ENCODE measurements around the gene SRP14. TPM values are rescaled to one million over a fixed set of nuclear protein-coding genes. Genes with fewer than 3 reads are reported as not detected.

SRP14 gene
- total RNA-seq, 2 donors from 2014 or later, result 102 to 117 TPM

DNA sequence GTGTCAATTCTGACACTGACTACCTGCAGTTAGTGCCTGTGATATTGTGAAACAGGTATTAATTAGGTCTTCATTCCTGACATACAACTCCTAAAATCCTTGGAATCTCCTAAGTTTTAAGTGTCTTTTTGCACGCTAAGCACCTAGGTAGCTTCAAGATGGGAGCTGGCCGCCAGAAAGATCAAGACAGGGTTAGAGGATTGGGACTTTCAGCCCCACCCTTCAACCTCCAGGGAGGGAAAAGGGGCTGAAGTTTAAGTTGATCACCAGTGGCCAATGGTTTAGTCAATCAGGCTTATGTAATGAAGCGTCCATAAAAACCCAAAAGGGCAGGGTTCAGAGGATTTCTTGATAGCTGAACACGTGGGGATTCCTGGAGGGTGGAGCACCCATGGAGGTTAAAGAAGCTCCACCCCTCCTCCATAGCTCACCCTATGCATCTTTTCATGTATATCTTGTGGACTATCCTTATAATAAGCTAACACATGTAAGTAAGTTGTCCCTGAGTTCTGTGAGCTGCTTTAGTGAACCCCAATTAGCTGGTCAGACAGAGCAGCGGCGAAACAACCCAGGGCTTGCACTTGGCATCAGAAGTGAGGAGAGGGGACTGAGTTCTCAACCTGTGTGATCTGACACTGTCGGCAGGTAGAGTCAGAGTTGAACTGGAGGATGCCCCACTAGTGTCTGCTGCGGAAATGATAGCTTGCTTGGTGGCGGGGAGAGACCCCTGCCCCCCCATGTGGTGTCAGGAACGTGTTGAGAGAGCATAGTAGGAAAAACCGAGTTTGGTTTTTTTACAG lies 12.8 kb upstream of the SRP14 start:
- peaks cover 3% of the 10 kb centered on the region in 2 donors for H3K36me3 Mint-ChIP-seq (ENCODE audit: insufficient read depth in 2 of 2)
- peak overlapping the region; percentile 26 for H3K27ac Mint-ChIP-seq
- peaks cover 88% of the 10 kb centered on the region for H3K4me1 Mint-ChIP-seq (ENCODE audit: low read depth)
- no peak overlapping the region for H3K4me3 Mint-ChIP-seq
- no peaks in the 10 kb centered on the region for H3K27me3 Mint-ChIP-seq (ENCODE audit: low read depth)
- no peak for DNase-seq
- peaks cover 0 to 4% of the 10 kb centered on the region in 2 donors for H3K9me3 Mint-ChIP-seq
- ATAC-seq (replicated peaks in 1 of 2), result no peak

DNA sequence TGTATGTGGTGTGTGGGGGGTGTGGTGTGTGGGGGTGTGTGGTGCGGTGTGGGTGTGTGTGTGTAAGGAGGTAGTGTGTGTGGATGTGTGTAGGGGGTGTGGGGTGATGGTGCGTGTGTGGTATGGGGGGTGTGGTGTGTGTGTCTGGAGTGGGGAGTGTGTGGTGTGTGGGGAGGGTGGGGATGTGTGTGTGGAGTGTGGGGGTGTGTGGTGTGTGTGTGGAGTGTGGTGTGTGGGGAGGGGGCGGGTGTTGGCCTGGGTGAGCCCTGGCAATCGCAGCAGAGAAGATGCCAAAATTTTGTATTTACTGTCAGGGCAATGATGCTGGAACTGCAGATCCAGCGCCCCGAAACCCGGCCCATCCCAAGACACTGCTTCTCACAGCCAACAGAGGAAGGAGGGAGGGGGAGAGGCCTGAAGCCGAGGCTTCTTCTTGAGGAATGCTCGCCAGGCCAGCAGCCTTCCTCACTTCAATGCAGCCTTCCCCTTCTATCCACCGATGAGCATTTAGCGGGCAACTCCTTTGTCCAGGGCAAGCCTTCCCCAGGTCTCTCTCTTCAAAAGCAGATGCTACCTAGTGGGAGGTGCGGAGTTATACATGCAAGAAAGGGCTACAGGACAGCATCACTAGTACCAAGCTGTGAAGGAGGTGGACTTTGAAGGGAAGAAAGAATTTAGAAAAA lies 11.9 kb upstream of the SRP14 start:
- Mint-ChIP-seq H3K9me3 (peaks cover 0 to 4% of the 10 kb centered on the region in 2 donors), H3K36me3 (ENCODE audit: insufficient read depth in 2 of 2) (peaks cover 3% of the 10 kb centered on the region in 2 donors), H3K4me1 (ENCODE audit: low read depth) (peaks cover 91% of the 10 kb centered on the region), H3K27me3 (ENCODE audit: low read depth) (no peaks in the 10 kb centered on the region), H3K4me3 (no peak overlapping the region), H3K27ac (peak overlapping the region; percentile 26)
- ATAC-seq (replicated peaks in 1 of 2) (no peak), DNase-seq (peak in 1 of 2 donors; percentile 30)

DNA sequence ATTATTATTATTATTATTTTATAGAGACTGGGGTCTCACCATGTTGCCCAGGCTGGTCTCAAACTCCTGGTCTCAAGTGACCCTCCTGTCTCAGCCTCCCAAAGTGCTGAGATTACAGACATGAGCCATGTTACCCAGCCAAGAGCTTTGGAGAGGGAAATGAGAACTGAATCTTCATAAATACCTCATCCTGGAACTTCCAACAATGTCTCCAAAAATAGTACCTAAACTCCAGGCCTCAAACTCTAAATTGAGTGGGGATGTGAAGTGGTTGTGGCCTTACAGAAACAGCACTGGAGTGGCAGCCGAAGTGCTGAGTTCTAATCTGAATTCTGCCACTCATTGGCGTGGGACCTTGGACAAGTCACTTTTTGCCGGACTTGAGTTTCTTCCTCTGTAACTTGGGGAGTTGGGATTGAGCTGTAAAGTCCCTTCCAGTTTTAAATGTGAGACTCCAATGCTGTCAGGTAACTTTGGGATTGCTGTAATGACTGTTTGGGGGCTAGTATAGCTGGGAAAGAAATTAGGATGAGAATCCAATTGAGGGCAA lies 10.0 kb upstream of the SRP14 start:
- Mint-ChIP-seq H3K27ac (peak overlapping the region; percentile 82), H3K9me3 (peaks cover 0 to 4% of the 10 kb centered on the region in 2 donors), H3K36me3 (ENCODE audit: insufficient read depth in 2 of 2) (peaks cover 3% of the 10 kb centered on the region in 2 donors), H3K27me3 (ENCODE audit: low read depth) (no peaks in the 10 kb centered on the region), H3K4me1 (ENCODE audit: low read depth) (peaks cover 91% of the 10 kb centered on the region), H3K4me3 (peak overlapping the region in 1 of 2 donors; percentile 17)
- no peak for DNase-seq
- no peak for ATAC-seq (replicated peaks in 1 of 2)

DNA sequence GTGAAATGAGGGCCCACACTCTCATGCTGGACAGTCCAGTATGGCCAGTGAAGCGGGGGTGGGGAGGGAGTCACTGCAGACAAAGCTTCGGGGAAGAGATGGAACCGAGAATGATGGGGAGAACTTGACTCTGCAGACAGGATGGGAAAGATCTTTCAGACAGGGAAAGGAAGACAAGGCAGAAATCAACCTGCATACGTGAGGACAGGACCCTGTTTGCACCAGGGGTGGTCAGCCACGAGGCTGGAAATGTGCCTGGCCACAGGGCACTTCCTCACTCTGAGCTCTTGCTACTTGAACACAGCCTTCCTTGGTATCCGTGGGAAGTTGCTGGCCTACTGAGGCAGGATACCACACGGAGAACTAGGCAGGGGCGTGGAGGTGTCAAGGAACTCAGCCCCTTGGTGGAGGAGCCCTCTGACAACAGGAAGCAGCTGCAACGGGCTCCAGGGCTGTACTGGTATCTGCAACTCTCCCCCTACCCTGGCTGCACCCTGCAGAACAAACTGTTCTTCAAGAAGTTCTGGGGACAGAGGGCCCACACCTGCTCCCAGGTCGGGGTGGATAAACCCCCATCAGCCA lies 9.3 kb upstream of the SRP14 start:
- DNase-seq (peak; percentile 20 to 22), ATAC-seq (replicated peaks in 1 of 2) (no peak)
- Mint-ChIP-seq H3K4me3 (peak overlapping the region; percentile 78), H3K36me3 (ENCODE audit: insufficient read depth in 2 of 2) (peaks cover 3% of the 10 kb centered on the region in 2 donors), H3K4me1 (ENCODE audit: low read depth) (peaks cover 87% of the 10 kb centered on the region), H3K27me3 (ENCODE audit: low read depth) (no peaks in the 10 kb centered on the region), H3K27ac (peak overlapping the region; percentile 94), H3K9me3 (peaks cover 0 to 4% of the 10 kb centered on the region in 2 donors)

DNA sequence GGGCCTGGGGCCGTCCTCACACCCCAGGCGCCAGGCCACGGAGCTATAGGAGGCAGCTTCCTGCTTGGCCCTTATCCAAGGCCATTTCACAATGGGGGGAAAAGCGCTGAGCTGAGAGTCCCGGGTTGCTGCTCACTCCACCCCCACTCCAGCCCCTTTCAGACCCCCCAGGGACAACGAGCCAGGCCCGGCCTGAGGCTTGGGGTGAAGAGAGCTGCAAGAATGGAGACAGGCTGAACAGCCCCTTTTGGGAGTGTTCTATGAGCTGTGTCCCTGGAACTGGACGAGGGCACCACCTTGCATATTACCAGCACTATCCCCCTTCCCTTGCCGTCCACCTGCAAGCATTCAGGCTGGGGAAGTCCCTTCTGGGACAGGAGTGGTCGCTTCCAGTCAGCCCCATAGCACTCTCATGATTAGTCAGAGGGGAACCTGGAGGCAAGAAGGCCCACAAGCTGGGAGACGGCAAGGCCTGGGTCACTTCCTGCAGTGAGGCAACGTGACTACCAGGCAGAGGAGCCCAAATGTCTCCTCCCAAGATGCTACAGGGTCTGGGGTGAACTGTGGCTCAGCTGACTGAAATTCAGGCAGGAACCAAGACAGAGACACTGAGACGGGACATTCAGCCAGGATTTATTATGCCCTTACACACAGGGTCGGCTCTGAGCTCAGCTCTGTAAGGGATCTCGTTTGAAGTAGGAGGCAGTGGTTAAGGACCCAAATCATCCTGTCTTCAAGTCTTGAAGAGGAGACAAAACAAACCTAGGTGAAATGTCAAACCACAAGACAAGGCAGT lies 8.6 kb upstream of the SRP14 start:
- H3K27ac Mint-ChIP-seq, result peak overlapping the region; percentile 94
- no peaks in the 10 kb centered on the region for H3K27me3 Mint-ChIP-seq (ENCODE audit: low read depth)
- H3K4me3 Mint-ChIP-seq, result peak overlapping the region; percentile 78
- peaks cover 0 to 4% of the 10 kb centered on the region in 2 donors for H3K9me3 Mint-ChIP-seq
- H3K36me3 Mint-ChIP-seq (ENCODE audit: insufficient read depth in 2 of 2), result peaks cover 3% of the 10 kb centered on the region in 2 donors
- peak; percentile 79 to 84 for DNase-seq
- peaks cover 80% of the 10 kb centered on the region for H3K4me1 Mint-ChIP-seq (ENCODE audit: low read depth)
- ATAC-seq (replicated peaks in 1 of 2), result peak; percentile 72 to 79

DNA sequence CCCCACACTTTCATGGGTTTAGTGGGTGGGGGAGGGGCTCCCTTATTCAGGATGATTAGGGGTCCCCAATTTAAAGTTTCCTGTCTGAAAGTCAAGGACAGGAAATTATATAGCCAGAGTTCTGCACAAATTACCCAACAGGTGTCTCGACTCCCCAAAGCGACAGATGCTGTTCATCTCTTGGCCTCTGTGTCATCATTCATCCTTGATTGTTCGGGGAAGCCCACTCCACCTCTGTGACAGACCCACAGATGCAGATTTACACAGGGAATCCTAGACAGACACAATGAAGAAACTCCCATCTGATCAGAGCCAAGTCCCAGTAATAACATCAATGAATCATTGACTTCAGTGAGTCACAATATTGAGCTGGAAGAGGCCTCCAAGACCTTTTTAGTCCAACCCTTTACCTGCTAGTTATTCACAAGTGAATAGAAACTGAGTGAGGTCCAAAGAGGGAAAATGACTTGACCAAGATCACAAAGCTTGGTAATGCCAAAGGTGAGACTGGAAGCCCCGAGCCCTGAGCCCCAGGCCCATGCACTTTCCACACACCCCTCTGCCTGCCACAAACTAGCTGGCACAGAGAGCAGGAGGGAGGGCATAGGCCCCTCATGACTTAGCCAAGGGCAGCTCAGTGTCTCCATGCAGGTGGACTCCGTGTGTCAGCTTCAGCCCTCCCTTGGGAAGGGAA lies 7.9 kb upstream of the SRP14 start:
- H3K27ac Mint-ChIP-seq, result peak overlapping the region; percentile 81
- H3K27me3 Mint-ChIP-seq (ENCODE audit: low read depth), result no peaks in the 10 kb centered on the region
- peaks cover 72% of the 10 kb centered on the region for H3K4me1 Mint-ChIP-seq (ENCODE audit: low read depth)
- peaks cover 0 to 4% of the 10 kb centered on the region in 2 donors for H3K9me3 Mint-ChIP-seq
- peak overlapping the region; percentile 78 for H3K4me3 Mint-ChIP-seq
- ATAC-seq (replicated peaks in 1 of 2) (peak; percentile 32 to 49), DNase-seq (peak; percentile 15 to 17)
- H3K36me3 Mint-ChIP-seq (ENCODE audit: insufficient read depth in 2 of 2), result peaks cover 3% of the 10 kb centered on the region in 2 donors

DNA sequence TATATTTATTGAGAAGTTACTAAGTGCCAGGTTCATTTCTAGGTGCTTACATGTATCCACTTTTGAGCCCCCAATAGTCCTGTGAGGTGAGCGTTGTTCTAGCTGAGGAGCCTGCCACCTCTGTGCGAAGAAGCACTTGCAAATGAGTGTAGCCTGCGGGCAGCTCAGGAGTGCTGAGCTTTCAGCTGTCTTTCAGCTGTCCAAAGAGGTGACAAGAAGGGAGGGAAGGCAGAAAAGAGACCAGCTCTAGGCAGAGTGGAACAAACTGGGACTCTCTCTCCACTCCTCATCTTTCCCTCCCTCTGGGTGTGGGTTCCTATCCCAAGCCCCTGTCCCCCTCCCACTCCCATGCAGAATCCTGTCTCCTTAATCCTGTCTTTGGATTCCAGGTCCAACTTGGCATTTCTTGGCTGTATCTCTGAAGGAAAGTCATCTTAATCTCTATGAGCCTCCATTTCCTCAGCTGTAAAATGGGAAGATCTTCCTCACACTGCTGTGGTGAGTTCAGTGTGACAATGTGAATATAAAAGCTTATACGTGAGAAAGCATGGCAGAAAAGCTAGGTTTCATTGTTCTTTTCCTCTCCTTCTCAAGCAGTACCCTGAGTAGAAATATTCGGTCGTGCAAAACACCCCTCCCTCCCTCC lies 6.7 kb upstream of the SRP14 start:
- DNase-seq, result no peak
- ATAC-seq (replicated peaks in 1 of 2), result peak in 1 of 2 donors; percentile 3
- no peaks in the 10 kb centered on the region for H3K27me3 Mint-ChIP-seq (ENCODE audit: low read depth)
- H3K27ac Mint-ChIP-seq, result no peak overlapping the region
- H3K9me3 Mint-ChIP-seq, result peaks cover 0 to 4% of the 10 kb centered on the region in 2 donors
- peaks cover 3% of the 10 kb centered on the region in 2 donors for H3K36me3 Mint-ChIP-seq (ENCODE audit: insufficient read depth in 2 of 2)
- peaks cover 79% of the 10 kb centered on the region for H3K4me1 Mint-ChIP-seq (ENCODE audit: low read depth)
- H3K4me3 Mint-ChIP-seq, result peak overlapping the region; percentile 59 to 81

DNA sequence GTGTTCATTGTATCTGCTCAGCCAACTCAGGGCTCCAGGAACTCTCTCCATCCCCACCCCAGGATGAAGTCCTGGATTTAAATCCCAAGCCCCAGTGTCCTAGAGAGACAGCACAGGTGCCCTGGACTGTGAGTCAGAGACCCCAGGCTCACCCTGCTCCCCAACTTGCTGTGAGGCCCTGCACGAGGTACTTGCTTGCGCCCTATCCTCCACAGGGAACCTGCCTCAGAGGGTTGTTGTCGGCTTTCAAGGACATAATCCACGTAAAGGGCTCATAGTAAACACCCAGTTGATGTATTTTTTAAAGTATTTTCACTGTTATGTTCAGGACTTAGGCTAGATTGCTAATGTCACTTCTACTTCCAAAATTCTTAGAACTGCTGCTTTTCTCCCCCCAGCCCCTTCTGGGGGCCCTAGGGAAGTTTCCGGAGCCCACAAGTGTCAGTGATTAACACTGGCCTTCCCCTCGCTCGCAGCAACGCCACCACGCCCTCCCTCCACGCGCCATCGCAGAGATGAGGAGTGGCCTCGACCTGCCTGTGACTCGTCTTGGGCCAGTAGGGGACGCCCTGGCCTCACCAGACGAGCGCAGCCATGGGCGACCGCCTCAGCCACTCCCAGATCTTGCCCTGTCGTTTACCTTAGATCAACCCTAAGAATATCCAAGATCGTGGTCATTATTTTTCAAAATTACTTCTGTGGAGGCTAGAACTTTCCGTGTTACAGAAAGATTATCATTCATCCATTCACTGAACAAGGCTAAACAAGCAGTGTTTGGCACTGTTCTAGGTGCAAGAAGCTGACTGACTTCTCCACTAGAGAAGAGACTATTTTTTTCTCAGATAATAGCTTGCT lies 6.0 kb upstream of the SRP14 start:
- Mint-ChIP-seq H3K9me3 (no peaks in the 10 kb centered on the region), H3K27ac (peak overlapping the region; percentile 60), H3K27me3 (ENCODE audit: low read depth) (no peaks in the 10 kb centered on the region), H3K4me1 (ENCODE audit: low read depth) (peaks cover 81% of the 10 kb centered on the region), H3K4me3 (peak overlapping the region; percentile 59 to 81), H3K36me3 (ENCODE audit: insufficient read depth in 2 of 2) (peaks cover 0 to 3% of the 10 kb centered on the region in 2 donors)
- DNase-seq (peak; percentile 90 to 92), ATAC-seq (replicated peaks in 1 of 2) (peak; percentile 80 to 84)

DNA sequence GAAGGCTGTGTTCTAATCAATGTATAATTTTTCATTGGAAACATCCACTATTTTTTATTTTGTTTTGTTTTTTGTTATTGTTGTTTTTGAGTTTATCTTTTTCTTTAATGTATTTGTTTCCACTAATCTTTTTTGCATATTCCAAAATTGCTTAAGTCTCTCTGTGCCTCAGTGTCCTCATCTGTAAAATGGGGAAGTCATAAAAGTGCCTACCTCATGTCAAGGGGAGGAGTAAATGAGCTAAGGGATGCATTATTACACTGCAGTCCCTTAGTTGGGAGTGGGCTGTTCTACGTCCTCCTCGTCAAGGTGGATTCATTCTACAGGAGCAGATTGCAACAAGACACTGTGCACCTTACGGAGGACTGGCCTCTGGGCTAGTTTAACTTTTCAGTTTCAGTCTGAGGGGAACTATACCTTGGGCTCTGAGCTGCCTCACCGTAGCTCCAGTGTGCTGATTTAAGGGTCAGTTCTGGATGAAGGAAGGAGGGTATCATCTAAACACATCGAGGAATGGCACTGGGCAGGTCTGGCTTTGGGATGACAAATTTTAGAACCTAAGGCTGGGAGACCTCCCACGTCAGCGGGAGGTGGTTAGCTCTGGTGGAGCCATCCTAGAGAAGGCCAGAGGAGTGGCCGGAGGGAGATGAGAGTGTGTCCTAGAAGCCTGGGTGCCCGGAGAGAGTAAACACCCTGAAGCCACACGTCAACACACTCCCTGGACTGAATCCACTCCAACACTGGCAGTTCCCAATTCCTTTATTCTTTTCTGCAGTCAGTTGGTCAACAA lies 5.1 kb upstream of the SRP14 start:
- DNase-seq, result no peak
- Mint-ChIP-seq H3K4me3 (peak overlapping the region; percentile 59 to 81), H3K4me1 (ENCODE audit: low read depth) (peaks cover 80% of the 10 kb centered on the region), H3K36me3 (ENCODE audit: insufficient read depth in 2 of 2) (peaks cover 0 to 1% of the 10 kb centered on the region in 2 donors), H3K27ac (peak overlapping the region; percentile 60), H3K27me3 (ENCODE audit: low read depth) (no peaks in the 10 kb centered on the region), H3K9me3 (no peaks in the 10 kb centered on the region)
- ATAC-seq (replicated peaks in 1 of 2), result no peak

DNA sequence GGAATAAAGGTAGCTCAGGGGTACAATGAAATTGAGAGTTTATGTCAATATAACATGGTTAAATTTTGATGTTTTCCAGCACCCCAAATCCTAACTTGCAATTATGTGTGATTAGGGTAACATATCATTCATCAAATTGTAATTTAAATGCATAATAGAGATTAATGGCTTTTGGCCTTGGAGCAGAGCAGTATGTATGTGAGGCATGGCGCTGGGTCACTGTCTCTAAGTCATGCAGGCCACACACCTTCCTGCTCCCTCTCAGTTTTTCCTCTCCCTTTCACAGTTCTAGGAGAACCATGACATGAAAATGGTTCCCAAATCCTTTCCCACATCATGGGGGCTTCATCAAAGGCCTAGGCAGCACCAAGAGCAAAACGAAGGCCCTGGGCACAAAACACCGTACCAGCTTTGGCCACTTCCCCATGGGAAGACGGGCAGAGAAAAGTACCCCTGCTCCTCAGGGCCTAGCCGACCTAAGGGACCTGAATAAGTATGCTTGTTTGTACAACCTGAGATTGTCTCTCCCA lies 3.9 kb upstream of the SRP14 start:
- no peak overlapping the region for H3K27ac Mint-ChIP-seq

More for the DNA sequence above, 3.9 kb upstream of the SRP14 start:
- peaks cover 68% of the 10 kb centered on the region for H3K4me1 Mint-ChIP-seq (ENCODE audit: low read depth)
- peaks cover 8 to 10% of the 10 kb centered on the region in 2 donors for H3K36me3 Mint-ChIP-seq (ENCODE audit: insufficient read depth in 2 of 2)
- H3K4me3 Mint-ChIP-seq, result no peak overlapping the region
- DNase-seq, result no peak
- H3K9me3 Mint-ChIP-seq, result no peaks in the 10 kb centered on the region
- H3K27me3 Mint-ChIP-seq (ENCODE audit: low read depth), result no peaks in the 10 kb centered on the region
- ATAC-seq (replicated peaks in 1 of 2), result no peak
